GM12878 (cell line): ENCODE results near the gene LHFPL2. TPM values are rescaled to one million over a fixed set of nuclear protein-coding genes. Genes with fewer than 3 reads are reported as not detected.

Experiments used
- ATF3 ChIP-seq: IDR thresholded peaks from 2 replicates; pipeline ENCODE4 v1.6.1; 2011; ENCODE audit warnings: low read depth, mild to moderate bottlenecking, low read length, moderate library complexity, borderline replicate concordance; ENCODE audit errors: extremely low read depth
- ATF7 ChIP-seq: fragments of 450-650 bp; IDR thresholded peaks from 2 replicates; pipeline ENCODE4 v1.6.1; 2016; ENCODE audit warnings: low read depth, mild to moderate bottlenecking
- EZH2 ChIP-seq: IDR thresholded peaks from 2 replicates; pipeline ENCODE4 v1.6.1; 2012; ENCODE audit warnings: low read depth, mild to moderate bottlenecking, control low read depth, inconsistent platforms, low read length, borderline replicate concordance; ENCODE audit not compliant: control insufficient read depth
- GATAD2B ChIP-seq: fragments of 450-650 bp; conservative IDR thresholded peaks from 2 replicates; pipeline ENCODE4 v1.6.1; 2017; ENCODE audit warnings: low read depth, mild to moderate bottlenecking, moderate library complexity
- MEF2A ChIP-seq: IDR thresholded peaks from 2 replicates; pipeline ENCODE4 v1.6.1; 2011; ENCODE audit warnings: low read depth, mild to moderate bottlenecking, low read length, moderate library complexity; ENCODE audit not compliant: insufficient read depth
- MTA2 ChIP-seq: fragments of 450-650 bp; IDR thresholded peaks from 2 replicates; pipeline ENCODE4 v1.6.1; 2016; ENCODE audit warnings: low read depth, mild to moderate bottlenecking, moderate library complexity
- NBN ChIP-seq: fragments of 450-650 bp; IDR thresholded peaks from 2 replicates; pipeline ENCODE4 v1.6.1; 2016
- RAD21 ChIP-seq: IDR thresholded peaks from 2 replicates; pipeline ENCODE4 v1.6.1; 2011; ENCODE audit warnings: mild to moderate bottlenecking, low read depth, low read length, moderate library complexity; ENCODE audit not compliant: insufficient read depth
- RELB ChIP-seq: fragments of 450-650 bp; IDR thresholded peaks from 2 replicates; pipeline ENCODE4 v1.6.1; 2017; ENCODE audit warnings: low read depth, mild to moderate bottlenecking, moderate library complexity
- SMAD5 ChIP-seq: IDR thresholded peaks from 2 replicates; pipeline ENCODE4 v1.6.1; 2016; ENCODE audit warnings: antibody characterized with exemption, low read depth
- STAT1 ChIP-seq: fragments of 450-650 bp; conservative IDR thresholded peaks from 2 replicates; pipeline ENCODE4 v1.6.1; 2014; ENCODE audit warnings: antibody characterized with exemption, mild to moderate bottlenecking
- SUPT20H ChIP-seq: IDR thresholded peaks from 2 replicates; pipeline ENCODE4 v1.6.1; 2011; ENCODE audit warnings: low read depth, mild to moderate bottlenecking, low read length, moderate library complexity, borderline replicate concordance; ENCODE audit not compliant: control insufficient read depth
- TCF7 ChIP-seq: IDR thresholded peaks from 2 replicates; pipeline ENCODE4 v1.6.1; 2014; ENCODE audit warnings: antibody characterized with exemption, borderline replicate concordance
- polyA plus RNA-seq, 11 experiments: library from polyadenylated mRNA; depleted of rRNA in 4 of 11; unstranded in 6 of 11; stranded (reverse) in 5 of 11; fragments of >200 nt; fragmentation: Nextera tagmentation in 4 of 11; fragmentation: Illumina TruSeq in 1 of 11; extraction: Ambion mirVana in 4 of 11; extraction: Trizol in 1 of 11; gene quantifications; 1 replicate in 1 of 11; 2 replicates in 10 of 11; pipeline versions ENCODE4 v1.2.1 to v1.2.3, GENCODE V29; 2011 to 2016; ENCODE audit warnings: inconsistent platforms in 2 of 11, missing spikeins in 2 of 11, low read depth in 1 of 11
- total RNA-seq, 4 experiments: library from RNA; depleted of rRNA in 3 of 4; stranded (reverse); fragments of >200 nt in 3 of 4; fragmentation: Illumina TruSeq in 1 of 4; extraction: Trizol in 1 of 4; gene quantifications; 2 replicates each; pipeline versions ENCODE4 v1.2.1 to v1.2.3, GENCODE V29; 2013 to 2021
- TF ChIP-seq, protein P1 (sequence below): fragments of 450-650 bp; IDR thresholded peaks from 2 replicates; pipeline ENCODE4 v1.6.1; 2017; ENCODE audit warnings: mild to moderate bottlenecking, moderate library complexity
- TF ChIP-seq, protein P2 (sequence below): fragments of 150-350 bp; IDR thresholded peaks from 2 replicates; pipeline ENCODE4 v1.6.1; 2016; ENCODE audit warnings: low read depth, low read length
- TF ChIP-seq, protein P3 (sequence below): fragments of 450-650 bp; IDR thresholded peaks from 2 replicates; pipeline ENCODE4 v1.6.1; 2018; ENCODE audit warnings: mild to moderate bottlenecking, low read depth, moderate library complexity; ENCODE audit not compliant: partially characterized antibody

LHFPL2 gene
- total and polyA plus RNA-seq, 10 of the 15 experiments (the other 5 are each of a cell fraction or from before 2014, with no cell fraction given): 4.1 to 21.8 (median 12.5) TPM

- TF ChIP-seq ATF3 (no peak), NBN (no peak), SMAD5 (no peak), STAT1 (no peak), TCF7 (no peak), MEF2A (0 out of 2 replicates have a peak, but pooled peaks have one; percentile 25), MTA2 (peak; percentile 47; the same call in 1 of the 2 replicates), SUPT20H (no peak), RELB (peak; percentile 47), GATAD2B (no peak), ATF7 (no peak), EZH2 (no peak), RAD21 (0 out of 2 replicates have a peak, but pooled peaks have one; percentile 16)
- TF ChIP-seq, protein P1, sequence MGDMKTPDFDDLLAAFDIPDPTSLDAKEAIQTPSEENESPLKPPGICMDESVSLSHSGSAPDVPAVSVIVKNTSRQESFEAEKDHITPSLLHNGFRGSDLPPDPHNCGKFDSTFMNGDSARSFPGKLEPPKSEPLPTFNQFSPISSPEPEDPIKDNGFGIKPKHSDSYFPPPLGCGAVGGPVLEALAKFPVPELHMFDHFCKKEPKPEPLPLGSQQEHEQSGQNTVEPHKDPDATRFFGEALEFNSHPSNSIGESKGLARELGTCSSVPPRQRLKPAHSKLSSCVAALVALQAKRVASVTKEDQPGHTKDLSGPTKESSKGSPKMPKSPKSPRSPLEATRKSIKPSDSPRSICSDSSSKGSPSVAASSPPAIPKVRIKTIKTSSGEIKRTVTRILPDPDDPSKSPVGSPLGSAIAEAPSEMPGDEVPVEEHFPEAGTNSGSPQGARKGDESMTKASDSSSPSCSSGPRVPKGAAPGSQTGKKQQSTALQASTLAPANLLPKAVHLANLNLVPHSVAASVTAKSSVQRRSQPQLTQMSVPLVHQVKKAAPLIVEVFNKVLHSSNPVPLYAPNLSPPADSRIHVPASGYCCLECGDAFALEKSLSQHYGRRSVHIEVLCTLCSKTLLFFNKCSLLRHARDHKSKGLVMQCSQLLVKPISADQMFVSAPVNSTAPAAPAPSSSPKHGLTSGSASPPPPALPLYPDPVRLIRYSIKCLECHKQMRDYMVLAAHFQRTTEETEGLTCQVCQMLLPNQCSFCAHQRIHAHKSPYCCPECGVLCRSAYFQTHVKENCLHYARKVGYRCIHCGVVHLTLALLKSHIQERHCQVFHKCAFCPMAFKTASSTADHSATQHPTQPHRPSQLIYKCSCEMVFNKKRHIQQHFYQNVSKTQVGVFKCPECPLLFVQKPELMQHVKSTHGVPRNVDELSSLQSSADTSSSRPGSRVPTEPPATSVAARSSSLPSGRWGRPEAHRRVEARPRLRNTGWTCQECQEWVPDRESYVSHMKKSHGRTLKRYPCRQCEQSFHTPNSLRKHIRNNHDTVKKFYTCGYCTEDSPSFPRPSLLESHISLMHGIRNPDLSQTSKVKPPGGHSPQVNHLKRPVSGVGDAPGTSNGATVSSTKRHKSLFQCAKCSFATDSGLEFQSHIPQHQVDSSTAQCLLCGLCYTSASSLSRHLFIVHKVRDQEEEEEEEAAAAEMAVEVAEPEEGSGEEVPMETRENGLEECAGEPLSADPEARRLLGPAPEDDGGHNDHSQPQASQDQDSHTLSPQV: no peak
- TF ChIP-seq, protein P2, sequence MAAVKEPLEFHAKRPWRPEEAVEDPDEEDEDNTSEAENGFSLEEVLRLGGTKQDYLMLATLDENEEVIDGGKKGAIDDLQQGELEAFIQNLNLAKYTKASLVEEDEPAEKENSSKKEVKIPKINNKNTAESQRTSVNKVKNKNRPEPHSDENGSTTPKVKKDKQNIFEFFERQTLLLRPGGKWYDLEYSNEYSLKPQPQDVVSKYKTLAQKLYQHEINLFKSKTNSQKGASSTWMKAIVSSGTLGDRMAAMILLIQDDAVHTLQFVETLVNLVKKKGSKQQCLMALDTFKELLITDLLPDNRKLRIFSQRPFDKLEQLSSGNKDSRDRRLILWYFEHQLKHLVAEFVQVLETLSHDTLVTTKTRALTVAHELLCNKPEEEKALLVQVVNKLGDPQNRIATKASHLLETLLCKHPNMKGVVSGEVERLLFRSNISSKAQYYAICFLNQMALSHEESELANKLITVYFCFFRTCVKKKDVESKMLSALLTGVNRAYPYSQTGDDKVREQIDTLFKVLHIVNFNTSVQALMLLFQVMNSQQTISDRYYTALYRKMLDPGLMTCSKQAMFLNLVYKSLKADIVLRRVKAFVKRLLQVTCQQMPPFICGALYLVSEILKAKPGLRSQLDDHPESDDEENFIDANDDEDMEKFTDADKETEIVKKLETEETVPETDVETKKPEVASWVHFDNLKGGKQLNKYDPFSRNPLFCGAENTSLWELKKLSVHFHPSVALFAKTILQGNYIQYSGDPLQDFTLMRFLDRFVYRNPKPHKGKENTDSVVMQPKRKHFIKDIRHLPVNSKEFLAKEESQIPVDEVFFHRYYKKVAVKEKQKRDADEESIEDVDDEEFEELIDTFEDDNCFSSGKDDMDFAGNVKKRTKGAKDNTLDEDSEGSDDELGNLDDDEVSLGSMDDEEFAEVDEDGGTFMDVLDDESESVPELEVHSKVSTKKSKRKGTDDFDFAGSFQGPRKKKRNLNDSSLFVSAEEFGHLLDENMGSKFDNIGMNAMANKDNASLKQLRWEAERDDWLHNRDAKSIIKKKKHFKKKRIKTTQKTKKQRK: no peak
- TF ChIP-seq, protein P3, sequence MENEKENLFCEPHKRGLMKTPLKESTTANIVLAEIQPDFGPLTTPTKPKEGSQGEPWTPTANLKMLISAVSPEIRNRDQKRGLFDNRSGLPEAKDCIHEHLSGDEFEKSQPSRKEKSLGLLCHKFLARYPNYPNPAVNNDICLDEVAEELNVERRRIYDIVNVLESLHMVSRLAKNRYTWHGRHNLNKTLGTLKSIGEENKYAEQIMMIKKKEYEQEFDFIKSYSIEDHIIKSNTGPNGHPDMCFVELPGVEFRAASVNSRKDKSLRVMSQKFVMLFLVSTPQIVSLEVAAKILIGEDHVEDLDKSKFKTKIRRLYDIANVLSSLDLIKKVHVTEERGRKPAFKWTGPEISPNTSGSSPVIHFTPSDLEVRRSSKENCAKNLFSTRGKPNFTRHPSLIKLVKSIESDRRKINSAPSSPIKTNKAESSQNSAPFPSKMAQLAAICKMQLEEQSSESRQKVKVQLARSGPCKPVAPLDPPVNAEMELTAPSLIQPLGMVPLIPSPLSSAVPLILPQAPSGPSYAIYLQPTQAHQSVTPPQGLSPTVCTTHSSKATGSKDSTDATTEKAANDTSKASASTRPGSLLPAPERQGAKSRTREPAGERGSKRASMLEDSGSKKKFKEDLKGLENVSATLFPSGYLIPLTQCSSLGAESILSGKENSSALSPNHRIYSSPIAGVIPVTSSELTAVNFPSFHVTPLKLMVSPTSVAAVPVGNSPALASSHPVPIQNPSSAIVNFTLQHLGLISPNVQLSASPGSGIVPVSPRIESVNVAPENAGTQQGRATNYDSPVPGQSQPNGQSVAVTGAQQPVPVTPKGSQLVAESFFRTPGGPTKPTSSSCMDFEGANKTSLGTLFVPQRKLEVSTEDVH: no peak
Observed at GRCh38 chr5:78591972-78592700, 56.4 kb downstream of the LHFPL2 start (continued).
